Tibial nerve (tissue), 4 donors: ENCODE data around the gene DCUN1D2. TPM values are rescaled to one million over a fixed set of nuclear protein-coding genes. Genes with fewer than 3 reads are reported as not detected.

Experiments
- DNase-seq, 2 donors: peaks; one replicate each; pipeline ENCODE4 v3.0.0-alpha.2; 2019; ENCODE audit warnings: low spot score in 2 of 2
- H3K27ac ChIP-seq, 4 donors: fragments of 200-600 bp; sonication (generic) in 3 of 4; one replicate each; pipeline ENCODE4 v1.5.1; 2017 to 2019; ENCODE audit warnings: mild to moderate bottlenecking in 1 of 4
- H3K27me3 ChIP-seq, 2 donors: fragments of 200-600 bp; sonication (generic) in 1 of 2; one replicate each; pipeline versions ENCODE4 v1.5.1 to v1.6.0; 2017 to 2019
- H3K36me3 ChIP-seq, 3 donors: fragments of 200-600 bp; sonication (generic); one replicate each; pipeline ENCODE4 v1.5.1; 2018 to 2019
- H3K4me1 ChIP-seq, 4 donors: fragments of 200-600 bp; sonication (generic) in 3 of 4; one replicate each; pipeline ENCODE4 v1.5.1; 2017 to 2019
- H3K4me3 ChIP-seq, 4 donors: fragments of 200-600 bp; sonication (generic) in 3 of 4; one replicate each; pipeline ENCODE4 v1.5.1; 2017 to 2019; ENCODE audit warnings: mild to moderate bottlenecking in 1 of 4, moderate library complexity in 1 of 4
- H3K9me3 ChIP-seq, 4 donors: fragments of 200-600 bp; sonication (generic) in 3 of 4; one replicate each; pipeline ENCODE4 v1.5.1; 2017 to 2019
- CTCF ChIP-seq, 5 experiments: fragments of 200-600 bp in 3 of 5; fragments of 450-650 bp in 2 of 5; sonication (generic) in 3 of 5; IDR thresholded peaks; one replicate each; pipeline ENCODE4 v1.5.1; 2016 to 2019; ENCODE audit warnings: antibody characterized with exemption in 5 of 5, mild to moderate bottlenecking in 3 of 5, moderate library complexity in 2 of 5
- EP300 ChIP-seq, 2 donors: sonication (generic); formaldehyde crosslinking; IDR thresholded peaks; one replicate each; pipeline ENCODE4 v1.6.1; 2017; ENCODE audit warnings: antibody characterized with exemption in 2 of 2, mild to moderate bottlenecking in 1 of 2
- POLR2A ChIP-seq, 2 donors: fragments of 450-650 bp; IDR thresholded peaks; one replicate each; pipeline ENCODE4 v1.6.1; 2017; ENCODE audit warnings: antibody characterized with exemption in 2 of 2, mild to moderate bottlenecking in 2 of 2, moderate library complexity in 2 of 2
- WGBS, 2 donors: methylation state at CpG; one replicate each; pipeline ENCODE4 v1.1.5; 2018; 5-methylcytosine and 5-hydroxymethylcytosine counted together
- total RNA-seq, 4 donors: library from RNA; depleted of rRNA; stranded (reverse); fragments of >200 nt; gene quantifications; one replicate each; pipeline ENCODE4 v1.1.0, GENCODE V29; 2016

DCUN1D2 gene
- total RNA-seq, 4 donors from 2014 or later: 16.3 to 28.0 (median 21.0) TPM

- Histone ChIP-seq H3K36me3 (peaks cover 0 to 75% (median 5%) of the 10 kb centered on the region in 3 donors), H3K4me3 (no peak overlapping the region), H3K27ac (no peak overlapping the region), H3K9me3 (no peaks in the 10 kb centered on the region), H3K27me3 (no peaks in the 10 kb centered on the region), H3K4me1 (no peaks in the 10 kb centered on the region)
- TF ChIP-seq CTCF (IDR thresholded peaks at IDR 0.05) (no peak), EP300 (IDR thresholded peaks at IDR 0.05) (no peak), POLR2A (IDR thresholded peaks at IDR 0.05) (no peak)
- WGBS, 2 donors: 92% methylated on average over 18 of the region's 18 CpGs
- no peak for DNase-seq
Measured at GRCh38 chr13:113455384-113455783, 35.1 kb downstream of the DCUN1D2 start.

- DNase-seq: no peak
- WGBS, 2 donors: 95% methylated on average over 13 of the region's 13 CpGs
- H3K9me3 ChIP-seq: no peaks in the 10 kb centered on the region
- no peak overlapping the region for H3K27ac ChIP-seq
- H3K4me1 ChIP-seq: peaks cover 0 to 2% (median 0%) of the 10 kb centered on the region in 4 donors
- H3K4me3 ChIP-seq: no peak overlapping the region
- H3K27me3 ChIP-seq: no peaks in the 10 kb centered on the region
- TF ChIP-seq EP300 (IDR thresholded peaks at IDR 0.05) (no peak), CTCF (IDR thresholded peaks at IDR 0.05) (no peak), POLR2A (IDR thresholded peaks at IDR 0.05) (no peak)
- peaks cover 0 to 70% (median 5%) of the 10 kb centered on the region in 3 donors for H3K36me3 ChIP-seq
Measured at GRCh38 chr13:113454936-113455335, 35.6 kb downstream of the DCUN1D2 start.

GRCh38 chr13:113452942-113453901 is 37.3 kb downstream of the DCUN1D2 start, which contains the start of gene ADPRHL1:
Gene ADPRHL1 (minus strand): TSS chr13:113453488. CDS start chr13:113453437, 51 bp downstream.
- Histone ChIP-seq H3K27ac (no peak within 1 kb of the TSS), H3K36me3 (peaks cover 0 to 55% (median 5%) of the 10 kb centered on the region in 3 donors), H3K9me3 (no peaks in the 10 kb centered on the region), H3K4me1 (peaks cover 0 to 11% (median 0%) of the 10 kb centered on the region in 4 donors), H3K27me3 (no peaks in the 10 kb centered on the region), H3K4me3 (no peak within 1 kb of the TSS)
- no peak for DNase-seq
- TF ChIP-seq POLR2A (IDR thresholded peaks at IDR 0.05) (no peak), EP300 (IDR thresholded peaks at IDR 0.05) (no peak), CTCF (IDR thresholded peaks at IDR 0.05) (no peak)
- WGBS, 2 donors: 73 to 78% methylated on average over 42 to 45 of the region's 45 CpGs

- H3K4me1 ChIP-seq: peaks cover 0 to 11% (median 0%) of the 10 kb centered on the region in 4 donors
- no peak overlapping the region for H3K4me3 ChIP-seq
- no peaks in the 10 kb centered on the region for H3K27me3 ChIP-seq
- no peaks in the 10 kb centered on the region for H3K9me3 ChIP-seq
- H3K27ac ChIP-seq: no peak overlapping the region
- peaks cover 0 to 47% (median under 1%) of the 10 kb centered on the region in 3 donors for H3K36me3 ChIP-seq
- no peak for DNase-seq
- TF ChIP-seq EP300 (IDR thresholded peaks at IDR 0.05): no peak
- no peak for TF ChIP-seq POLR2A (IDR thresholded peaks at IDR 0.05)
- TF ChIP-seq CTCF (IDR thresholded peaks at IDR 0.05): no peak
- WGBS, 2 donors: 75 to 80% methylated on average over 4 of the region's 4 CpGs
Measured at GRCh38 chr13:113452466-113452865, 38.0 kb downstream of the DCUN1D2 start.

GRCh38 chr13:113451951-113452421 is 38.5 kb downstream of the DCUN1D2 start:
- H3K4me1 ChIP-seq: peaks cover 0 to 11% (median 0%) of the 10 kb centered on the region in 4 donors
- H3K4me3 ChIP-seq: no peak overlapping the region
- H3K27ac ChIP-seq: no peak overlapping the region
- H3K27me3 ChIP-seq: no peaks in the 10 kb centered on the region
- H3K36me3 ChIP-seq: peaks cover 0 to 42% (median 0%) of the 10 kb centered on the region in 3 donors
- 88 to 92% methylated on average over 15 to 24 of the region's 24 CpGs for WGBS, 2 donors
- TF ChIP-seq POLR2A (IDR thresholded peaks at IDR 0.05): no peak
- TF ChIP-seq EP300 (IDR thresholded peaks at IDR 0.05): no peak
- TF ChIP-seq CTCF (IDR thresholded peaks at IDR 0.05): no peak
- H3K9me3 ChIP-seq: no peaks in the 10 kb centered on the region
- no peak for DNase-seq
